Uterus (tissue), 2 donors: ENCODE data around the gene MXD1.

Experiments used
- CTCF ChIP-seq, 4 experiments: fragments of 200-600 bp in 2 of 4; fragments of 450-650 bp in 2 of 4; sonication (generic) in 2 of 4; IDR thresholded peaks; one replicate each; pipeline ENCODE4 v1.5.1; 2016 to 2019; ENCODE audit warnings: antibody characterized with exemption in 4 of 4, mild to moderate bottlenecking in 2 of 4, moderate library complexity in 1 of 4
- POLR2A ChIP-seq, 2 donors: fragments of 450-650 bp; IDR thresholded peaks; one replicate each; pipeline ENCODE4 v1.6.1; 2016; ENCODE audit warnings: antibody characterized with exemption in 2 of 2, mild to moderate bottlenecking in 1 of 2, moderate library complexity in 1 of 2

- TF ChIP-seq CTCF (IDR thresholded peaks at IDR 0.05) (no peak), POLR2A (IDR thresholded peaks at IDR 0.05) (no peak)
Observed at GRCh38 chr2:69989009-69989408, 74.1 kb downstream of the MXD1 start.
